HEK293 (cell line): ENCODE measurements around the gene HMGA1.

Source experiments
- FEZF1 ChIP-seq: fragments of 450-650 bp; formaldehyde crosslinking; IDR thresholded peaks from 2 replicates; pipeline ENCODE4 v1.5.1; 2016; ENCODE audit warnings: missing biosample characterization, missing genetic modification characterization
- IKZF3 ChIP-seq: fragments of 450-650 bp; IDR thresholded peaks from 2 replicates; pipeline ENCODE4 v1.5.0; 2018; ENCODE audit warnings: missing biosample characterization, mild to moderate bottlenecking, missing genetic modification characterization, moderate library complexity
- MYNN ChIP-seq: fragments of 450-650 bp; formaldehyde crosslinking; IDR thresholded peaks from 2 replicates; pipeline ENCODE4 v1.5.1; 2016; ENCODE audit warnings: missing biosample characterization, missing genetic modification characterization, borderline replicate concordance
- SALL2 ChIP-seq: fragments of 450-650 bp; formaldehyde crosslinking; IDR thresholded peaks from 2 replicates; pipeline ENCODE4 v1.5.0; 2017; ENCODE audit warnings: missing biosample characterization, mild to moderate bottlenecking, missing genetic modification characterization, borderline replicate concordance
- TRIM28 ChIP-seq: IDR thresholded peaks from 2 replicates; pipeline ENCODE4 v1.6.1; 2011; ENCODE audit warnings: low read length, control low read depth, borderline replicate concordance
- ZFP37 ChIP-seq: fragments of 450-650 bp; formaldehyde crosslinking; IDR thresholded peaks from 2 replicates; pipeline ENCODE4 v1.5.1; 2016; ENCODE audit warnings: missing biosample characterization, missing genetic modification characterization
- ZNF214 ChIP-seq: fragments of 450-650 bp; formaldehyde crosslinking; IDR thresholded peaks from 2 replicates; pipeline ENCODE4 v1.5.1; 2017; ENCODE audit warnings: missing biosample characterization, mild to moderate bottlenecking, missing genetic modification characterization, borderline replicate concordance
- ZNF221 ChIP-seq: fragments of 450-650 bp; formaldehyde crosslinking; IDR thresholded peaks from 2 replicates; pipeline ENCODE4 v1.5.1; 2017; ENCODE audit warnings: missing biosample characterization, missing genetic modification characterization, borderline replicate concordance
- ZNF23 ChIP-seq: fragments of 450-650 bp; formaldehyde crosslinking; IDR thresholded peaks from 2 replicates; pipeline ENCODE4 v1.5.1; 2016; ENCODE audit warnings: missing biosample characterization, missing genetic modification characterization, borderline replicate concordance
- ZNF416 ChIP-seq: fragments of 450-650 bp; formaldehyde crosslinking; IDR thresholded peaks from 2 replicates; pipeline ENCODE4 v1.5.1; 2016; ENCODE audit warnings: missing biosample characterization, missing genetic modification characterization
- ZNF544 ChIP-seq: fragments of 450-650 bp; formaldehyde crosslinking; IDR thresholded peaks from 2 replicates; pipeline ENCODE4 v1.5.0; 2017; ENCODE audit warnings: missing biosample characterization, missing genetic modification characterization
- ZNF561 ChIP-seq: fragments of 450-650 bp; IDR thresholded peaks from 2 replicates; pipeline ENCODE4 v1.5.1; 2018; ENCODE audit warnings: missing biosample characterization, missing genetic modification characterization, borderline replicate concordance
- ZNF596 ChIP-seq: fragments of 450-650 bp; IDR thresholded peaks from 2 replicates; pipeline ENCODE4 v1.5.0; 2018; ENCODE audit warnings: missing biosample characterization, mild to moderate bottlenecking, missing genetic modification characterization, moderate library complexity
- ZNF701 ChIP-seq: fragments of 450-650 bp; formaldehyde crosslinking; IDR thresholded peaks from 2 replicates; pipeline ENCODE4 v1.5.1; 2016; ENCODE audit warnings: missing biosample characterization, missing genetic modification characterization
- ZNF768 ChIP-seq: fragments of 450-650 bp; formaldehyde crosslinking; IDR thresholded peaks from 2 replicates; pipeline ENCODE4 v1.5.1; 2018; ENCODE audit warnings: missing biosample characterization, mild to moderate bottlenecking, missing genetic modification characterization
- ZSCAN30 ChIP-seq: fragments of 450-650 bp; IDR thresholded peaks from 2 replicates; pipeline ENCODE4 v1.5.1; 2018; ENCODE audit warnings: missing biosample characterization, mild to moderate bottlenecking, missing genetic modification characterization, moderate library complexity
- TF ChIP-seq, protein P1 (sequence below): fragments of 450-650 bp; IDR thresholded peaks from 2 replicates; pipeline ENCODE4 v1.5.1; 2018; ENCODE audit warnings: missing biosample characterization, mild to moderate bottlenecking, missing genetic modification characterization
- TF ChIP-seq, protein P2 (sequence below): fragments of 450-650 bp; formaldehyde crosslinking; IDR thresholded peaks from 2 replicates; pipeline ENCODE4; 2016; ENCODE audit warnings: missing biosample characterization, missing genetic modification characterization
- TF ChIP-seq, protein P3 (sequence below): fragments of 450-650 bp; formaldehyde crosslinking; IDR thresholded peaks from 2 replicates; pipeline ENCODE4 v1.5.1; 2016; ENCODE audit warnings: missing biosample characterization, missing genetic modification characterization
- TF ChIP-seq, protein P4 (sequence below): fragments of 450-650 bp; formaldehyde crosslinking; optimal IDR thresholded peaks from 2 replicates; pipeline ENCODE3; 2016; ENCODE audit warnings: missing biosample characterization, mild to moderate bottlenecking, missing genetic modification characterization
- TF ChIP-seq, protein P5 (sequence below): fragments of 450-650 bp; formaldehyde crosslinking; IDR thresholded peaks from 2 replicates; pipeline ENCODE4 v1.5.1; 2016; ENCODE audit warnings: missing biosample characterization, missing genetic modification characterization
- TF ChIP-seq, protein P6 (sequence below): fragments of 450-650 bp; formaldehyde crosslinking; IDR thresholded peaks from 2 replicates; pipeline ENCODE4 v1.5.1; 2016; ENCODE audit warnings: missing biosample characterization, missing genetic modification characterization, borderline replicate concordance

The HMGA1 gene

DNA sequence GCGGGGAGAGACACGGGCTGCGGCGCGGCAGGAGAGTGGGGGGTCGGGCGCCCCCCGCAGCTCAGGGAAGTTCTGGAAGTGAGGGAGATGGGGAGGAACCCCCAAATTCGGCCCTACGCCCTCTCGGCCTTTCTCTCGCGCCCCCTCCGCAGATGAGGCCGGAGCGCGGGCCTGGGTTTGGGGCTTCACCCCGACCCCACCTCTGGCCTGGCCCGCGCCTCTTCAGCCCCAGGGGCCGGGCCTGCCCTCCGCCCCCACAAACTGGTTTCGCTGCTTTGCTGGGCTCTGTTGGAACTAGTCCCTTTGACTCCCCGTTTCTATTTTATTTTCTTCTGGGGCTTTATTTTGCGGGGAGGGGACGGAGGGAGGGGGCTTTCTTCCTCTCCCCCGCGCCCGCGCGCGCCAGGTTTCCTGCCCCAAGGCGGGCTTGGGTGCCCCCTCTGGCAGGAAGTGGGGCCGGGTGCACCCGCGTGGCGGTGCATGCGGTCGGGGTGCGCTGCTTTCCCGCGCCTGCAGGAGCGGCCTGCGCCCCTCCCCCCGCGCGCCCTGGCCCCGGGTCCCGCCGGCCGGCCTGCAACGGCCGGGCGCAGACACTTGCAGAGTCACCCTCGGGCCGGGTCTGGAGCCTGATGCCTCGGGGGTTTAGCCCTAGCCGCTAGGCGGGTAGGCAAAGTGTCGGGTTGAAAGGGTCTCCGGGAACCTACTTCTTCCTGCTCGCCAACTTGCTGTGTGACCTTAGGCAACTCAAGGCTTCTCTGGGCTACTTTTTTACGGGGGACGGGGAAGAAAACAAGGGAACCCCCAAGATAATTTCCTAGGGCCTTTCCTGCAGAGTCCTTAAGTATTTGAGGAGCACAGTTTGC lies 1.3 kb downstream of the HMGA1 start (continued):
- TF ChIP-seq ZNF416 (tag by site-specific recombination): no peak
- TF ChIP-seq, protein P1, sequence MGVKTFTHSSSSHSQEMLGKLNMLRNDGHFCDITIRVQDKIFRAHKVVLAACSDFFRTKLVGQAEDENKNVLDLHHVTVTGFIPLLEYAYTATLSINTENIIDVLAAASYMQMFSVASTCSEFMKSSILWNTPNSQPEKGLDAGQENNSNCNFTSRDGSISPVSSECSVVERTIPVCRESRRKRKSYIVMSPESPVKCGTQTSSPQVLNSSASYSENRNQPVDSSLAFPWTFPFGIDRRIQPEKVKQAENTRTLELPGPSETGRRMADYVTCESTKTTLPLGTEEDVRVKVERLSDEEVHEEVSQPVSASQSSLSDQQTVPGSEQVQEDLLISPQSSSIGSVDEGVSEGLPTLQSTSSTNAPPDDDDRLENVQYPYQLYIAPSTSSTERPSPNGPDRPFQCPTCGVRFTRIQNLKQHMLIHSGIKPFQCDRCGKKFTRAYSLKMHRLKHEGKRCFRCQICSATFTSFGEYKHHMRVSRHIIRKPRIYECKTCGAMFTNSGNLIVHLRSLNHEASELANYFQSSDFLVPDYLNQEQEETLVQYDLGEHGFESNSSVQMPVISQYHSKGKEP (tag by site-specific recombination): peak; percentile 45; the same call in 1 of the 2 replicates
- TF ChIP-seq IKZF3: 0 out of 2 replicates have a peak, but pooled peaks have one; percentile 33
- no peak for TF ChIP-seq ZNF214
- TF ChIP-seq, protein P2, sequence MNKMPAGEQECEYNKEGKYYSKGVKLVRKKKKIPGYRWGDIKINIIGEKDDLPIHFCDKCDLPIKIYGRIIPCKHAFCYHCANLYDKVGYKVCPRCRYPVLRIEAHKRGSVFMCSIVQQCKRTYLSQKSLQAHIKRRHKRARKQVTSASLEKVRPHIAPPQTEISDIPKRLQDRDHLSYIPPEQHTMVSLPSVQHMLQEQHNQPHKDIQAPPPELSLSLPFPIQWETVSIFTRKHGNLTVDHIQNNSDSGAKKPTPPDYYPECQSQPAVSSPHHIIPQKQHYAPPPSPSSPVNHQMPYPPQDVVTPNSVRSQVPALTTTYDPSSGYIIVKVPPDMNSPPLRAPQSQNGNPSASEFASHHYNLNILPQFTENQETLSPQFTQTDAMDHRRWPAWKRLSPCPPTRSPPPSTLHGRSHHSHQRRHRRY (tag by site-specific recombination): no peak
- TF ChIP-seq, protein P3, sequence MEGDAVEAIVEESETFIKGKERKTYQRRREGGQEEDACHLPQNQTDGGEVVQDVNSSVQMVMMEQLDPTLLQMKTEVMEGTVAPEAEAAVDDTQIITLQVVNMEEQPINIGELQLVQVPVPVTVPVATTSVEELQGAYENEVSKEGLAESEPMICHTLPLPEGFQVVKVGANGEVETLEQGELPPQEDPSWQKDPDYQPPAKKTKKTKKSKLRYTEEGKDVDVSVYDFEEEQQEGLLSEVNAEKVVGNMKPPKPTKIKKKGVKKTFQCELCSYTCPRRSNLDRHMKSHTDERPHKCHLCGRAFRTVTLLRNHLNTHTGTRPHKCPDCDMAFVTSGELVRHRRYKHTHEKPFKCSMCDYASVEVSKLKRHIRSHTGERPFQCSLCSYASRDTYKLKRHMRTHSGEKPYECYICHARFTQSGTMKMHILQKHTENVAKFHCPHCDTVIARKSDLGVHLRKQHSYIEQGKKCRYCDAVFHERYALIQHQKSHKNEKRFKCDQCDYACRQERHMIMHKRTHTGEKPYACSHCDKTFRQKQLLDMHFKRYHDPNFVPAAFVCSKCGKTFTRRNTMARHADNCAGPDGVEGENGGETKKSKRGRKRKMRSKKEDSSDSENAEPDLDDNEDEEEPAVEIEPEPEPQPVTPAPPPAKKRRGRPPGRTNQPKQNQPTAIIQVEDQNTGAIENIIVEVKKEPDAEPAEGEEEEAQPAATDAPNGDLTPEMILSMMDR (tag by site-specific recombination): peak; percentile 74
- TF ChIP-seq, protein P4, sequence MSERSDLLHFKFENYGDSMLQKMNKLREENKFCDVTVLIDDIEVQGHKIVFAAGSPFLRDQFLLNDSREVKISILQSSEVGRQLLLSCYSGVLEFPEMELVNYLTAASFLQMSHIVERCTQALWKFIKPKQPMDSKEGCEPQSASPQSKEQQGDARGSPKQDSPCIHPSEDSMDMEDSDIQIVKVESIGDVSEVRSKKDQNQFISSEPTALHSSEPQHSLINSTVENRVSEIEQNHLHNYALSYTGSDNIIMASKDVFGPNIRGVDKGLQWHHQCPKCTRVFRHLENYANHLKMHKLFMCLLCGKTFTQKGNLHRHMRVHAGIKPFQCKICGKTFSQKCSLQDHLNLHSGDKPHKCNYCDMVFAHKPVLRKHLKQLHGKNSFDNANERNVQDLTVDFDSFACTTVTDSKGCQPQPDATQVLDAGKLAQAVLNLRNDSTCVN (tag by site-specific recombination): peak; percentile 81
- TF ChIP-seq FEZF1 (tag by site-specific recombination): no peak
- TF ChIP-seq, protein P5, sequence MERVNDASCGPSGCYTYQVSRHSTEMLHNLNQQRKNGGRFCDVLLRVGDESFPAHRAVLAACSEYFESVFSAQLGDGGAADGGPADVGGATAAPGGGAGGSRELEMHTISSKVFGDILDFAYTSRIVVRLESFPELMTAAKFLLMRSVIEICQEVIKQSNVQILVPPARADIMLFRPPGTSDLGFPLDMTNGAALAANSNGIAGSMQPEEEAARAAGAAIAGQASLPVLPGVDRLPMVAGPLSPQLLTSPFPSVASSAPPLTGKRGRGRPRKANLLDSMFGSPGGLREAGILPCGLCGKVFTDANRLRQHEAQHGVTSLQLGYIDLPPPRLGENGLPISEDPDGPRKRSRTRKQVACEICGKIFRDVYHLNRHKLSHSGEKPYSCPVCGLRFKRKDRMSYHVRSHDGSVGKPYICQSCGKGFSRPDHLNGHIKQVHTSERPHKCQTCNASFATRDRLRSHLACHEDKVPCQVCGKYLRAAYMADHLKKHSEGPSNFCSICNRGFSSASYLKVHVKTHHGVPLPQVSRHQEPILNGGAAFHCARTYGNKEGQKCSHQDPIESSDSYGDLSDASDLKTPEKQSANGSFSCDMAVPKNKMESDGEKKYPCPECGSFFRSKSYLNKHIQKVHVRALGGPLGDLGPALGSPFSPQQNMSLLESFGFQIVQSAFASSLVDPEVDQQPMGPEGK (tag by site-specific recombination): peak; percentile 87
- TF ChIP-seq TRIM28: no peak
- TF ChIP-seq ZNF768 (tag by site-specific recombination): peak; percentile 85; the same call in 1 of the 2 replicates
- TF ChIP-seq MYNN (tag by site-specific recombination): no peak
- TF ChIP-seq ZNF561 (tag by site-specific recombination): no peak
- TF ChIP-seq SALL2 (tag by site-specific recombination): no peak
- TF ChIP-seq ZNF23 (tag by site-specific recombination): no peak
- TF ChIP-seq ZFP37 (tag by site-specific recombination): no peak
- TF ChIP-seq, protein P6, sequence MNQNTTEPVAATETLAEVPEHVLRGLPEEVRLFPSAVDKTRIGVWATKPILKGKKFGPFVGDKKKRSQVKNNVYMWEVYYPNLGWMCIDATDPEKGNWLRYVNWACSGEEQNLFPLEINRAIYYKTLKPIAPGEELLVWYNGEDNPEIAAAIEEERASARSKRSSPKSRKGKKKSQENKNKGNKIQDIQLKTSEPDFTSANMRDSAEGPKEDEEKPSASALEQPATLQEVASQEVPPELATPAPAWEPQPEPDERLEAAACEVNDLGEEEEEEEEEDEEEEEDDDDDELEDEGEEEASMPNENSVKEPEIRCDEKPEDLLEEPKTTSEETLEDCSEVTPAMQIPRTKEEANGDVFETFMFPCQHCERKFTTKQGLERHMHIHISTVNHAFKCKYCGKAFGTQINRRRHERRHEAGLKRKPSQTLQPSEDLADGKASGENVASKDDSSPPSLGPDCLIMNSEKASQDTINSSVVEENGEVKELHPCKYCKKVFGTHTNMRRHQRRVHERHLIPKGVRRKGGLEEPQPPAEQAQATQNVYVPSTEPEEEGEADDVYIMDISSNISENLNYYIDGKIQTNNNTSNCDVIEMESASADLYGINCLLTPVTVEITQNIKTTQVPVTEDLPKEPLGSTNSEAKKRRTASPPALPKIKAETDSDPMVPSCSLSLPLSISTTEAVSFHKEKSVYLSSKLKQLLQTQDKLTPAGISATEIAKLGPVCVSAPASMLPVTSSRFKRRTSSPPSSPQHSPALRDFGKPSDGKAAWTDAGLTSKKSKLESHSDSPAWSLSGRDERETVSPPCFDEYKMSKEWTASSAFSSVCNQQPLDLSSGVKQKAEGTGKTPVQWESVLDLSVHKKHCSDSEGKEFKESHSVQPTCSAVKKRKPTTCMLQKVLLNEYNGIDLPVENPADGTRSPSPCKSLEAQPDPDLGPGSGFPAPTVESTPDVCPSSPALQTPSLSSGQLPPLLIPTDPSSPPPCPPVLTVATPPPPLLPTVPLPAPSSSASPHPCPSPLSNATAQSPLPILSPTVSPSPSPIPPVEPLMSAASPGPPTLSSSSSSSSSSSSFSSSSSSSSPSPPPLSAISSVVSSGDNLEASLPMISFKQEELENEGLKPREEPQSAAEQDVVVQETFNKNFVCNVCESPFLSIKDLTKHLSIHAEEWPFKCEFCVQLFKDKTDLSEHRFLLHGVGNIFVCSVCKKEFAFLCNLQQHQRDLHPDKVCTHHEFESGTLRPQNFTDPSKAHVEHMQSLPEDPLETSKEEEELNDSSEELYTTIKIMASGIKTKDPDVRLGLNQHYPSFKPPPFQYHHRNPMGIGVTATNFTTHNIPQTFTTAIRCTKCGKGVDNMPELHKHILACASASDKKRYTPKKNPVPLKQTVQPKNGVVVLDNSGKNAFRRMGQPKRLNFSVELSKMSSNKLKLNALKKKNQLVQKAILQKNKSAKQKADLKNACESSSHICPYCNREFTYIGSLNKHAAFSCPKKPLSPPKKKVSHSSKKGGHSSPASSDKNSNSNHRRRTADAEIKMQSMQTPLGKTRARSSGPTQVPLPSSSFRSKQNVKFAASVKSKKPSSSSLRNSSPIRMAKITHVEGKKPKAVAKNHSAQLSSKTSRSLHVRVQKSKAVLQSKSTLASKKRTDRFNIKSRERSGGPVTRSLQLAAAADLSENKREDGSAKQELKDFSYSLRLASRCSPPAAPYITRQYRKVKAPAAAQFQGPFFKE: no peak
- no peak for TF ChIP-seq ZNF544
- no peak for TF ChIP-seq ZNF221
- no peak for TF ChIP-seq ZNF701 (tag by site-specific recombination)
- 0 out of 2 replicates have a peak, but pooled peaks have one; percentile 25 for TF ChIP-seq ZNF596 (tag by site-specific recombination)
- TF ChIP-seq ZSCAN30 (tag by site-specific recombination): peak; percentile 67
